Panc1 (cell line): ENCODE measurements around the gene GKAP1.

Source experiments
- CTCF ChIP-seq: fragments of 450-650 bp; IDR thresholded peaks from 2 replicates; pipeline ENCODE4 v1.5.1; 2017; ENCODE audit warnings: mild to moderate bottlenecking
- TF ChIP-seq, protein P1 (sequence below), 2 experiments: IDR thresholded peaks; 2 replicates each; pipeline ENCODE4 v1.6.1; 2011 to 2012; ENCODE audit warnings: low read depth in 2 of 2, control low read depth in 1 of 2, low read length in 1 of 2, mild to moderate bottlenecking in 1 of 2, moderate library complexity in 1 of 2; ENCODE audit not compliant: insufficient read depth in 1 of 2

GRCh38 chr9:83706676-83707517 lies 110.7 kb downstream of the GKAP1 start:
- TF ChIP-seq, protein P1, sequence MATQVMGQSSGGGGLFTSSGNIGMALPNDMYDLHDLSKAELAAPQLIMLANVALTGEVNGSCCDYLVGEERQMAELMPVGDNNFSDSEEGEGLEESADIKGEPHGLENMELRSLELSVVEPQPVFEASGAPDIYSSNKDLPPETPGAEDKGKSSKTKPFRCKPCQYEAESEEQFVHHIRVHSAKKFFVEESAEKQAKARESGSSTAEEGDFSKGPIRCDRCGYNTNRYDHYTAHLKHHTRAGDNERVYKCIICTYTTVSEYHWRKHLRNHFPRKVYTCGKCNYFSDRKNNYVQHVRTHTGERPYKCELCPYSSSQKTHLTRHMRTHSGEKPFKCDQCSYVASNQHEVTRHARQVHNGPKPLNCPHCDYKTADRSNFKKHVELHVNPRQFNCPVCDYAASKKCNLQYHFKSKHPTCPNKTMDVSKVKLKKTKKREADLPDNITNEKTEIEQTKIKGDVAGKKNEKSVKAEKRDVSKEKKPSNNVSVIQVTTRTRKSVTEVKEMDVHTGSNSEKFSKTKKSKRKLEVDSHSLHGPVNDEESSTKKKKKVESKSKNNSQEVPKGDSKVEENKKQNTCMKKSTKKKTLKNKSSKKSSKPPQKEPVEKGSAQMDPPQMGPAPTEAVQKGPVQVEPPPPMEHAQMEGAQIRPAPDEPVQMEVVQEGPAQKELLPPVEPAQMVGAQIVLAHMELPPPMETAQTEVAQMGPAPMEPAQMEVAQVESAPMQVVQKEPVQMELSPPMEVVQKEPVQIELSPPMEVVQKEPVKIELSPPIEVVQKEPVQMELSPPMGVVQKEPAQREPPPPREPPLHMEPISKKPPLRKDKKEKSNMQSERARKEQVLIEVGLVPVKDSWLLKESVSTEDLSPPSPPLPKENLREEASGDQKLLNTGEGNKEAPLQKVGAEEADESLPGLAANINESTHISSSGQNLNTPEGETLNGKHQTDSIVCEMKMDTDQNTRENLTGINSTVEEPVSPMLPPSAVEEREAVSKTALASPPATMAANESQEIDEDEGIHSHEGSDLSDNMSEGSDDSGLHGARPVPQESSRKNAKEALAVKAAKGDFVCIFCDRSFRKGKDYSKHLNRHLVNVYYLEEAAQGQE (IDR thresholded peaks at IDR 0.05; ENCODE audit: insufficient read depth in 1 of 2, low read depth in 2 of 2, low read length in 1 of 2), result no peak
- TF ChIP-seq CTCF, result no peak
